ENCODE measurements around the gene CUL4A. TPM values are rescaled to one million over a fixed set of nuclear protein-coding genes. Genes with fewer than 3 reads are reported as not detected.

The CUL4A gene
- total RNA-seq, 1 donor from 2014 or later = 80.6 TPM

GRCh38 chr13:113208421-113209335, 735 bp upstream of the CUL4A start, which contains the start of gene PCID2:
Gene PCID2, minus strand, starts transcription at chr13:113208669. Its CDS starts 35 bp downstream, at chr13:113208634.
- DNase-seq = peak; percentile 91

DNA sequence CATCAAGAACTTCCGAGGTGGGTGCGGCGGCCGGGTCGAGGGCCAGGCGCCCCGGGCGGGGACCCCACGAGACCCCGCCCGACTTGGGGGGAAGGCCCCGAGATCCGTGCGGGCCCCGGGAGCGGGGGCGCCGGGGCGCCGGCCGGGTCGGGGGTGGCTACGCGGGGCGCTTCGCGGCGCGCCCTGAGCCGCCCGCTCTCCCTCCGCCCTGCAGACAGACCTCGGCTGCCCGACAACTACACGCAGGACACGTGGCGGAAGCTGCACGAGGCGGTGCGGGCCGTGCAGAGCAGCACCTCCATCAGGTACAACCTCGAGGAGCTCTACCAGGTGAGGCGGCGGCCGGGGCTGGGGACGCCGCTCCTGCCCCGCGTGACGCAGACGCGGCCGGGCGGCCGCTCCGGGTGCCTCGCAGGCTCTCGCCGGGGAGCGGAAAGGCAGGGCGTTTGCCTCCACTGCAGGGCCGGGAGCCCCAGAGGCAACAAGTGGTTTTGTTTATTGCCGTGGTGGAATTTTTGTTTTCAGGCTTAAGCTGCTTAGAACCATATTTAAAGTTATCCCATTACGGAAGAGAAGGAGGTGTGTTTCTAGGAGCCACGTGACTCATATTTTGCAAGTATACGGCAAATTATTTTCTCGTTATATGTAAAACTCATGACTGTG, 477 bp downstream of the CUL4A start:
- peak; percentile 27 for DNase-seq

DNA sequence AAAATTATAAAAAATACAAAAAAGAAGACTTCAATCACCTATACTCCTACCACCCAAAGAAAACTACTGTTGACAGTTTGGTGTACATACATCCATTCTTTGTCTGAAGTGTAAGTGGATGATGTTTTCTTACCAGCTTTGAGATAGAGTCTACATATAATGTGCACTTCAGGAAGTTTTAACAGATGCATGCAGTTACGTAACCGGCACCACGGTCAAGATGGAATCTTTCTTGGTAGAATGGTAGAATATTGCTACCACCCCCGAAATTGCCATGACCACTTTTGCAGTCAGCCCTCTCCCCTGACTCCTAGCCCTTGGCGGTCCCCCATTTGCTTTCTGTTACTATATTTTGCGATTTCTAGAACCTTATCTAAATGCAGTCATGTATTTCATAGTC, 1.4 kb downstream of the CUL4A start:
- no peak for DNase-seq

- DNase-seq = no peak
These were observed 2.4 kb downstream of the CUL4A start for GRCh38 chr13:113211774-113212173.

- no peak for DNase-seq
These were observed 7.0 kb downstream of the CUL4A start for GRCh38 chr13:113216254-113217048.

DNA sequence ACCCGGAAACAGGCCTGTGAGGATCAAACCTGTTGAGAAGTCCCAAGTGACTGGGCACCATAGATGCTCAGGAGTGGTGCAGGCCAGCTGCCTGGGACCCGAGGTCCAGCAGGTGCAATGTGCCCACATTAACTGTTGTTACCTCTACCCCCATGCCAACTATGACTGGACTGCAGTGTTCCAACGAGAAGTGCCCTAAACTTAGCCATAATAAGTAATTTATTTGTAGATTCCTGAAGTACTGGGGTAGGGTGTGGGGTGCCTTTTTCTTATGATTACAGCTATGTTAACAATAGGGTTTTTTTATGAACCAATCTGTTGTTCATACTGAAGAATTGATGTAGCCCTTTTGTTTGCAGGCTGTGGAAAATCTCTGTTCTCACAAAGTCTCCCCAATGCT, 9.2 kb downstream of the CUL4A start:
- DNase-seq = no peak

- no peak for DNase-seq
These were observed 10.0 kb downstream of the CUL4A start for GRCh38 chr13:113219256-113219940.

GRCh38 chr13:113220141-113220598, 10.8 kb downstream of the CUL4A start:
- no peak for DNase-seq

- no peak for DNase-seq
These were observed 11.5 kb downstream of the CUL4A start for GRCh38 chr13:113220877-113221276.

- no peak for DNase-seq
These were observed 13.7 kb downstream of the CUL4A start for GRCh38 chr13:113223070-113223469.

DNA sequence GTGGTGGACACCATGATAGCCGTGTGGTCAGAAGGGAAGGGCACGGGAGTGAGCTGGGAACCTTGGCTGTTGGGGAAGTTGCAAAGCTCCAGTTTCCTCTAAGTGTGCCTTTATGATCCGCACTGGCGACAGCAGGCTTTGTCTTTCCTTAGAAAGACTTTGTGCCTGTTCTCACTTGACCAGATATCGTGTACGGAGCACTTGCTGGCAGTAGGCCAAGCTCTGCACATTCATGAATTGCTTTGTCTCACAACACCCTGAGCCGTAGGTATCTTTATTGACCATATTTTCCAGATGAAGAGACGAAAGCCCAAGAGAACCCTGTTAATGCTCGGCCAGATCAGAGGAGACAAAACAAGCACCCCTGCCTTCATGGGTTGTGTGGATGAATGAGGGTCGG, 15.1 kb downstream of the CUL4A start:
- DNase-seq = no peak

DNA sequence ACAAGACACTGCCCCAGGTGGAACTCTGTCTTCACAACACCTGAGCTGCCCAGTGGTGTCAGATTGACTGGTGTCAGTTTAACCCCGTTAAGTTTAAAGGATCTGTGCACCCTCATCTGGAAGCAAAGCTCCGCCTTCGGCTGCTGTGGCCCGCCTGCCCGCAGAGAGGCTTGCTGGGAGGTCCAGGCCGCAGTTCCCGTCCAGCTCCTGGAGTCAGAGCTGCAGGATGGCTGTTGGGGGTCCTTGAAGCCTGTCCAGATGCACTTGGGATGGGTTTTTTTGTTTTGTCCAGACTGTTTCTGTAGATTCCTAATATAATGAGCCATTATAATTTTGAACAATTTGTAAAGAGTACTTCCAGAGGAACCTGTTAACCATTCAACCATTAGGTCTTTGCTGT, 16.1 kb downstream of the CUL4A start:
- DNase-seq = no peak

- no peak for DNase-seq
These were observed 17.5 kb downstream of the CUL4A start for GRCh38 chr13:113226873-113227450.

GRCh38 chr13:113229161-113229560, 19.7 kb downstream of the CUL4A start:
- no peak for DNase-seq

GRCh38 chr13:113229791-113230190, 20.4 kb downstream of the CUL4A start:
- no peak for DNase-seq

GRCh38 chr13:113231306-113232207, 22.1 kb downstream of the CUL4A start:
- DNase-seq = no peak

DNA sequence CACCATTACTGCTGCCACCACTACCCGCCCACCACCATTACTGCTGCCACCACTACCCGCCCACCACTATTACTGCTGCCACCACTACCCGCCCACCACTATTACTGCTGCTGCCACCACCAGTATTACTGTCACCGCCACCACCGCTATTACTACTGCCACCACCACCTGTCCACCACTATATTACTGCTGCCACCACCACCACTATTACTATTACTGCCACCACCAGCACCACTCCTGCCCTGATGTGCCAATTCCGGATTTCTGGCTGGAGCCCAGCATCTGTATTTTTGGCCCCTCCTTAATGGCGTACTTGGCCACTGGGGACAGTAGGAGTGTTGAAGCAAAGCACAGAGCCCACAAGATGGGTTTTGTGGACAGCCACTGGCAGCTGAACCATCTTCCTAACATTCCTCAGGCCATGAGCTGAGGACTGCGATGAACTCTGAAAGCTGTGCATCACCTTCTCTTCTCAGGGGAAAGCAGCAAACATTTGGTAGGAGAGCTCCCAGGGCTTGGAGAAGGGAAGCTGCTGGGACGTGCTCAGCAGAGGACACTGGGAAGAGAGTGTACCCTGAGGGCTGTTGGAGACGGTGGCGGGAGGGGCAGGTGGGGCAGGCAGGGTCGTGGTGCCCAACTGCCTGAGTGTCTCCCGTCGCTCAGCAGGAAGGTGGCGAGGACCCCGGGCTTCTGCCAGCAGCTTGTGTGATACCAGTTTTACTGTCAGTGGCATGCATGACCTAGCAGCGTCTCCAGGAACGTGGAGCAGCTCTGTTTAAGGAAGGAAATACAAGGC, 23.0 kb downstream of the CUL4A start:
- no peak for DNase-seq

GRCh38 chr13:113233101-113233500, 23.7 kb downstream of the CUL4A start:
- DNase-seq = no peak

- DNase-seq = no peak
These were observed 29.1 kb downstream of the CUL4A start for GRCh38 chr13:113238536-113238935.

DNA sequence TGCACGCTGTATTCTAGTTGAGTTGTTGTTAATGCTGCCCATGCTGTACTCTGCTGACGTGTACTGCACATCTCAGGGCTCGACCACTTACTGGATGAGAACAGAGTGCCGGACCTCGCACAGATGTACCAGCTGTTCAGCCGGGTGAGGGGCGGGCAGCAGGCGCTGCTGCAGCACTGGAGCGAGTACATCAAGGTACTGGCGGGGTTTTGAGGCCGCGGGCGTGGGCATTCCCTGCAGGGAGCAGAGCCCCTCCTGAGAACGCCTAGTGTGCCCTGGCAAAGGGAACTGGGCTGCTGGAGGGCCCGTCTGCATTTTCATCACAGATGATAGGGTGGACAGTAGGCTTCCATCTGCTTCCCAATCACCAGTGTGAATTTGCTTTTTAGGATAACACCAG, 29.9 kb downstream of the CUL4A start:
- DNase-seq = no peak
